Measurements from ENCODE around the gene PGS1. TPM values are rescaled to one million over a fixed set of nuclear protein-coding genes. Genes with fewer than 3 reads are reported as not detected.

PGS1 gene
- total and polyA plus RNA-seq, 10 of the 15 experiments (the other 5 are each of a cell fraction or from before 2014, with no cell fraction given): 1.3 to 37.6 (median 27.4) TPM

DNA sequence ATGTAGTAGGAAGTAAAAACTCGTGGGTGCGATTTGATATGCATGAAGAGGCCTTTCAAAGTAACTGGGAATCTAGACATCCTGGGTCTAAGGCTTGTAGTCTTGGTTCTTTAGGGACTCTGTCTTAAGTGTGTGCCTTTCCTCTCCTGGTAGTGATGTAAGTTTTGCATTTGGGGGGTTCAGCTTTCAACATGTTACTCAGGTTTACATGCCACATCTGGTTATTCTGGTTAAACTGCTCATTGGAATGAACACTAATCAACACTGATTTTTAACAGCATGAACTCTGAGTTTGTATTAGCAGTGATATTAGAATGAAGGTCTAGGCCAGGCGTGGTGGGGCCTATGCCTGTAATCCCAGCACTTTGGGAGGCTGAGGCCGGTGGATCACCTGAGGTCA is 15.1 kb downstream of the PGS1 start:
- H4K20me1 ChIP-seq (ENCODE audit: control insufficient read depth, insufficient read depth): no peaks in the 10 kb centered on the region; the same call in none of the 2 replicates
- H3K79me2 ChIP-seq (ENCODE audit: control insufficient read depth, insufficient read depth, low read length): peaks cover 42% of the 10 kb centered on the region
- no peaks in the 10 kb centered on the region for H3K9me3 ChIP-seq (replicated peaks; ENCODE audit: control insufficient read depth, insufficient read depth, low read length)
- H3K4me3 ChIP-seq: no peak overlapping the region
- H3K36me3 ChIP-seq (ENCODE audit: control insufficient read depth in 2 of 2, insufficient read depth in 2 of 2, low read length in 1 of 2): peaks cover 21 to 32% of the 10 kb centered on the region in 2 experiments
- SMC1A ChIA-PET (ENCODE audit: uncharacterized antibody, unreplicated experiment): no interaction called here
- ATAC-seq (no peak), FAIRE-seq (no peak), DNase-seq (ENCODE audit: low read depth, low spot score) (no peak)
- 76% methylated on average over 4 of the region's 4 CpGs for WGBS (ENCODE audit: insufficient coverage, insufficient replicate concordance, low lambda C conversion rate, missing lambda C conversion rate)
- CTCF ChIA-PET: interaction anchor here (1.2 kb wide), 1 partner anchor 8 kb away, joined by 3 read pairs; no protein-coding TSS in a partner anchor
- no peak overlapping the region for H3K9ac ChIP-seq (ENCODE audit: control insufficient read depth, insufficient read depth, low read length)
- no TSS peak for BruUV-seq (replicated peaks)
- intact Hi-C loops (cut with micrococcal nuclease; ENCODE audit: unreplicated experiment): no loop called here
- H2AFZ ChIP-seq (ENCODE audit: control insufficient read depth, low read depth, low read length): no peak overlapping the region
- no peaks in the 10 kb centered on the region for H3K27me3 ChIP-seq (replicated peaks in 1 of 2; ENCODE audit: control insufficient read depth in 2 of 2, insufficient read depth in 2 of 2, low read length in 1 of 2)
- in situ Hi-C loops (cut with MboI): no loop called here
- H3K4me2 ChIP-seq (ENCODE audit: control insufficient read depth, insufficient read depth): no peak overlapping the region
- RAD21 ChIA-PET (ENCODE audit: unreplicated experiment): no interaction called here
- H3K27ac ChIP-seq (ENCODE audit: control insufficient read depth, insufficient read depth): no peak overlapping the region
- POLR2A ChIA-PET: no interaction called here
- peaks cover 33% of the 10 kb centered on the region for H3K4me1 ChIP-seq (ENCODE audit: control insufficient read depth, insufficient read depth, low read length)
- TF ChIP-seq GATAD2B (conservative IDR thresholded peaks at IDR 0.05; ENCODE audit: low read depth): no peak
- TF ChIP-seq CBX5 (IDR thresholded peaks at IDR 0.05; ENCODE audit: low read depth): no peak
- TF ChIP-seq NBN (IDR thresholded peaks at IDR 0.05): no peak
- no peak for TF ChIP-seq NR2F1 (conservative IDR thresholded peaks at IDR 0.05)
- TF ChIP-seq, protein P1, sequence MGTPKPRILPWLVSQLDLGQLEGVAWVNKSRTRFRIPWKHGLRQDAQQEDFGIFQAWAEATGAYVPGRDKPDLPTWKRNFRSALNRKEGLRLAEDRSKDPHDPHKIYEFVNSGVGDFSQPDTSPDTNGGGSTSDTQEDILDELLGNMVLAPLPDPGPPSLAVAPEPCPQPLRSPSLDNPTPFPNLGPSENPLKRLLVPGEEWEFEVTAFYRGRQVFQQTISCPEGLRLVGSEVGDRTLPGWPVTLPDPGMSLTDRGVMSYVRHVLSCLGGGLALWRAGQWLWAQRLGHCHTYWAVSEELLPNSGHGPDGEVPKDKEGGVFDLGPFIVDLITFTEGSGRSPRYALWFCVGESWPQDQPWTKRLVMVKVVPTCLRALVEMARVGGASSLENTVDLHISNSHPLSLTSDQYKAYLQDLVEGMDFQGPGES (IDR thresholded peaks at IDR 0.05): no peak
- TF ChIP-seq FOS (IDR thresholded peaks at IDR 0.05; ENCODE audit: borderline replicate concordance, extremely low read depth, insufficient read length): no peak
- no peak for TF ChIP-seq ZNF274 (IDR thresholded peaks at IDR 0.05; ENCODE audit: insufficient read depth, insufficient read length)
- no peak for TF ChIP-seq NR2C2 (IDR thresholded peaks at IDR 0.05; ENCODE audit: borderline replicate concordance, control insufficient read depth, insufficient read length, low read depth)
- TF ChIP-seq CHD1 (IDR thresholded peaks at IDR 0.05; ENCODE audit: low read depth, low read length): no peak
- TF ChIP-seq, protein P2, sequence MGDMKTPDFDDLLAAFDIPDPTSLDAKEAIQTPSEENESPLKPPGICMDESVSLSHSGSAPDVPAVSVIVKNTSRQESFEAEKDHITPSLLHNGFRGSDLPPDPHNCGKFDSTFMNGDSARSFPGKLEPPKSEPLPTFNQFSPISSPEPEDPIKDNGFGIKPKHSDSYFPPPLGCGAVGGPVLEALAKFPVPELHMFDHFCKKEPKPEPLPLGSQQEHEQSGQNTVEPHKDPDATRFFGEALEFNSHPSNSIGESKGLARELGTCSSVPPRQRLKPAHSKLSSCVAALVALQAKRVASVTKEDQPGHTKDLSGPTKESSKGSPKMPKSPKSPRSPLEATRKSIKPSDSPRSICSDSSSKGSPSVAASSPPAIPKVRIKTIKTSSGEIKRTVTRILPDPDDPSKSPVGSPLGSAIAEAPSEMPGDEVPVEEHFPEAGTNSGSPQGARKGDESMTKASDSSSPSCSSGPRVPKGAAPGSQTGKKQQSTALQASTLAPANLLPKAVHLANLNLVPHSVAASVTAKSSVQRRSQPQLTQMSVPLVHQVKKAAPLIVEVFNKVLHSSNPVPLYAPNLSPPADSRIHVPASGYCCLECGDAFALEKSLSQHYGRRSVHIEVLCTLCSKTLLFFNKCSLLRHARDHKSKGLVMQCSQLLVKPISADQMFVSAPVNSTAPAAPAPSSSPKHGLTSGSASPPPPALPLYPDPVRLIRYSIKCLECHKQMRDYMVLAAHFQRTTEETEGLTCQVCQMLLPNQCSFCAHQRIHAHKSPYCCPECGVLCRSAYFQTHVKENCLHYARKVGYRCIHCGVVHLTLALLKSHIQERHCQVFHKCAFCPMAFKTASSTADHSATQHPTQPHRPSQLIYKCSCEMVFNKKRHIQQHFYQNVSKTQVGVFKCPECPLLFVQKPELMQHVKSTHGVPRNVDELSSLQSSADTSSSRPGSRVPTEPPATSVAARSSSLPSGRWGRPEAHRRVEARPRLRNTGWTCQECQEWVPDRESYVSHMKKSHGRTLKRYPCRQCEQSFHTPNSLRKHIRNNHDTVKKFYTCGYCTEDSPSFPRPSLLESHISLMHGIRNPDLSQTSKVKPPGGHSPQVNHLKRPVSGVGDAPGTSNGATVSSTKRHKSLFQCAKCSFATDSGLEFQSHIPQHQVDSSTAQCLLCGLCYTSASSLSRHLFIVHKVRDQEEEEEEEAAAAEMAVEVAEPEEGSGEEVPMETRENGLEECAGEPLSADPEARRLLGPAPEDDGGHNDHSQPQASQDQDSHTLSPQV (IDR thresholded peaks at IDR 0.05): no peak
- TF ChIP-seq RFX5 (IDR thresholded peaks at IDR 0.05; ENCODE audit: low read depth, low read length): no peak
- TF ChIP-seq IRF4 (IDR thresholded peaks at IDR 0.05; ENCODE audit: low read depth, low read length): no peak
- no peak for TF ChIP-seq NFIC (IDR thresholded peaks at IDR 0.05; ENCODE audit: low read depth, low read length)
- no peak for TF ChIP-seq CEBPB (IDR thresholded peaks at IDR 0.05; ENCODE audit: borderline replicate concordance in 1 of 2, low read depth in 2 of 2, low read length in 2 of 2)
- no peak for TF ChIP-seq ZNF384 (IDR thresholded peaks at IDR 0.05; ENCODE audit: borderline replicate concordance, low read depth, low read length)
